Caco-2 (cell line): ENCODE data around the gene IL27RA. TPM values are rescaled to one million over a fixed set of nuclear protein-coding genes. Genes with fewer than 3 reads are reported as not detected.
A peak's percentile ranks its signal among the peaks of the same experiment; 100 is the strongest.

Experiments used
- BruUV-seq: library from RNA; stranded (reverse); fragments of 400-500 nt; replicated peaks from 2 replicates; lab custom pipeline; 2021; lab: Mats Ljungman, UMichigan
- CTCF ChIA-PET: fragments of 300-600 bp; sonication (Branson Sonifier 250); formaldehyde crosslinking; loops from one replicate; lab custom pipeline; 2022; ENCODE audit warnings: antibody characterized with exemption; lab: Charles Lee
- POLR2A ChIA-PET: fragments of 300-600 bp; sonication (Branson Sonifier 250); formaldehyde crosslinking; loops from one replicate; lab custom pipeline; 2022; ENCODE audit warnings: antibody characterized with exemption; lab: Charles Lee
- DNase-seq, 2 experiments: peaks; one replicate each; pipeline versions ENCODE4 v3.0.0 to v3.0.0-alpha.2; 2020 to 2022
- H3K27me3 ChIP-seq: replicated peaks from 2 replicates; pipeline ENCODE4 v1.6.0; 2011; ENCODE audit warnings: low read length; ENCODE audit not compliant: control insufficient read depth, insufficient read depth
- H3K36me3 ChIP-seq: 2 replicates; pipeline ENCODE4 v1.5.1; 2011; ENCODE audit warnings: low read length; ENCODE audit not compliant: control insufficient read depth, insufficient read depth
- H3K4me1 ChIP-seq: fragments of 250-450 bp; sonication (Bioruptor Pico); 2 replicates; pipeline ENCODE4 v1.5.1; 2020; ENCODE audit warnings: mild to moderate bottlenecking
- H3K4me3 ChIP-seq: 2 replicates; pipeline ENCODE4 v1.5.1; 2011; ENCODE audit warnings: low read depth, mild to moderate bottlenecking, control low read depth, low read length
- H3K9me3 ChIP-seq: fragments of 250-450 bp; sonication (Bioruptor Pico); 2 replicates; pipeline ENCODE4 v1.5.1; 2020; ENCODE audit warnings: mild to moderate bottlenecking, moderate library complexity
- H3K27ac Mint-ChIP-seq: one replicate; pipeline ENCODE4 v1.8.0; 2022; ENCODE audit warnings: mixed read lengths; ENCODE audit not compliant: unreplicated experiment
- H3K27me3 Mint-ChIP-seq: one replicate; pipeline ENCODE4 v1.8.0; 2022; ENCODE audit warnings: mixed read lengths; ENCODE audit not compliant: insufficient read depth, unreplicated experiment
- H3K36me3 Mint-ChIP-seq: one replicate; pipeline ENCODE4 v1.8.0; 2022; ENCODE audit warnings: mild to moderate bottlenecking, mixed read lengths; ENCODE audit not compliant: insufficient read depth, unreplicated experiment
- H3K4me1 Mint-ChIP-seq: one replicate; pipeline ENCODE4 v1.8.0; 2022; ENCODE audit warnings: low read depth, mixed read lengths; ENCODE audit not compliant: unreplicated experiment
- H3K4me3 Mint-ChIP-seq: one replicate; pipeline ENCODE4 v1.8.0; 2022; ENCODE audit warnings: mild to moderate bottlenecking, moderate library complexity, mixed read lengths; ENCODE audit not compliant: unreplicated experiment
- H3K9me3 Mint-ChIP-seq: one replicate; pipeline ENCODE4 v1.8.0; 2022; ENCODE audit warnings: mixed read lengths; ENCODE audit not compliant: unreplicated experiment
- intact Hi-C: fragments of 100-400 bp; cut with micrococcal nuclease; formaldehyde crosslinking; loops from one replicate; pipeline ENCODE4 v1.10.0; 2022; ENCODE audit not compliant: unreplicated experiment
- total RNA-seq: library from RNA; stranded (reverse); gene quantifications from 2 replicates; pipeline ENCODE4 v1.2.3, GENCODE V29; 2022
- TF ChIP-seq, protein P1 (sequence below), 2 experiments: fragments of 200-600 bp in 1 of 2; IDR thresholded peaks; 1 replicate in 1 of 2; 2 replicates in 1 of 2; pipeline versions ENCODE4 v1.5.1 to v1.8.0; 2011 to 2022; ENCODE audit warnings: antibody characterized with exemption in 1 of 2, control low read depth in 1 of 2, inconsistent platforms in 1 of 2, low read depth in 1 of 2, low read length in 1 of 2, mild to moderate bottlenecking in 1 of 2, moderate library complexity in 1 of 2; ENCODE audit not compliant: insufficient read depth in 1 of 2, severe bottlenecking in 1 of 2, unreplicated experiment in 1 of 2

The IL27RA gene
- total RNA-seq, 1 experiment from 2014 or later = 4.7 TPM

DNA sequence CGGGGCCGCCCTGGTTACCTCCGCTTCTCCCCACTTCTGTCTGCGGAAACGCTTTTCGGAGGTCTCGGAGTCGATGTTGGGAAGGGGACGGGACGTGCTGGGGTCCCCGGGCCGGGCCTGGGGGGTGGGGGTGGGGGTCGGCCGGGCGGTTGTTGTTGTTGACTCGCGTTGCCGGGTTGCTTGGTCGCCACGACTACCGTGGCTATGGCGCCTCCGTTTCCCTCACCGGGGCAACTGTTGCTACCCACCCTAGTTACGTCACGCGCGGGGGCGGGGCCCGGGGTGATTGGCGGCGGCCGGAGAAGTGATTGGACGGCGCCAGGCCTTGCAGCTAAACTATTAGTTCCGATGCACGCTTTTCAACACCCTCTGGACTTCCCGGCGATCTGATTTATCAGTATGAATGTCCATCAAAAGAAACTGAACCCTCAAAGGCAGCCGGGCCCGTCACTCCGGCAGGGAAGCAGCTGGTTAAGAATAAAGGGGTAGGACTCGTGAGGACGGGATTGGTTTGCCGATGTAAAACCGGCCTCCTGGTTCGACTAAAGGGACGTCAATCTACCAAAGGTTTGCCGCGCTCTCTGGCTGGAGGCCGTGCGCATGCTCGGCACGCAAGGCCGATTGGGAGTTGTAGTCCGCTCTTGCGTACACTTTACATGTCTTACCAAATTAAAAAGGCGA, 25.3 kb upstream of the IL27RA start, which contains the start of gene RFX1:
Gene RFX1 (minus strand): TSS at position 236 of the 681 bp plus-strand sequence. CDS start 12,477 bp downstream, outside the sequence.
- peak; percentile 99 for DNase-seq
- Histone ChIP-seq H3K36me3 (no peaks in the 10 kb centered on the region), H3K27me3 (no peaks in the 10 kb centered on the region), H3K4me1 (no peaks in the 10 kb centered on the region), H3K9me3 (no peaks in the 10 kb centered on the region), H3K4me3 (peak within 1 kb of the TSS; percentile 93)
- intact Hi-C loops = loop anchor here (1.0 to 5.0 kb wide), 2 partner anchors 28 to 501 kb away; no protein-coding TSS in a partner anchor
- CTCF ChIA-PET = interaction anchor here (0.6 to 1.1 kb wide), 3 partner anchors 25 to 130 kb away, joined by 3 to 7 read pairs (median 4); partner anchors contain the start of genes ASF1B and IL27RA
- no peaks in the 10 kb centered on the region for H3K27me3 Mint-ChIP-seq
- H3K4me1 Mint-ChIP-seq = no peaks in the 10 kb centered on the region
- TF ChIP-seq, protein P1, sequence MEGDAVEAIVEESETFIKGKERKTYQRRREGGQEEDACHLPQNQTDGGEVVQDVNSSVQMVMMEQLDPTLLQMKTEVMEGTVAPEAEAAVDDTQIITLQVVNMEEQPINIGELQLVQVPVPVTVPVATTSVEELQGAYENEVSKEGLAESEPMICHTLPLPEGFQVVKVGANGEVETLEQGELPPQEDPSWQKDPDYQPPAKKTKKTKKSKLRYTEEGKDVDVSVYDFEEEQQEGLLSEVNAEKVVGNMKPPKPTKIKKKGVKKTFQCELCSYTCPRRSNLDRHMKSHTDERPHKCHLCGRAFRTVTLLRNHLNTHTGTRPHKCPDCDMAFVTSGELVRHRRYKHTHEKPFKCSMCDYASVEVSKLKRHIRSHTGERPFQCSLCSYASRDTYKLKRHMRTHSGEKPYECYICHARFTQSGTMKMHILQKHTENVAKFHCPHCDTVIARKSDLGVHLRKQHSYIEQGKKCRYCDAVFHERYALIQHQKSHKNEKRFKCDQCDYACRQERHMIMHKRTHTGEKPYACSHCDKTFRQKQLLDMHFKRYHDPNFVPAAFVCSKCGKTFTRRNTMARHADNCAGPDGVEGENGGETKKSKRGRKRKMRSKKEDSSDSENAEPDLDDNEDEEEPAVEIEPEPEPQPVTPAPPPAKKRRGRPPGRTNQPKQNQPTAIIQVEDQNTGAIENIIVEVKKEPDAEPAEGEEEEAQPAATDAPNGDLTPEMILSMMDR (IDR thresholded peaks at IDR 0.05; ENCODE audit: insufficient read depth in 1 of 2, low read depth in 1 of 2, low read length in 1 of 2, severe bottlenecking in 1 of 2, unreplicated experiment in 1 of 2) = no peak
- H3K36me3 Mint-ChIP-seq = peaks cover 25% of the 10 kb centered on the region
- no peaks in the 10 kb centered on the region for H3K9me3 Mint-ChIP-seq
- peak within 1 kb of the TSS; percentile 98 for H3K27ac Mint-ChIP-seq
- POLR2A ChIA-PET = interaction anchor here (0.5 to 1.4 kb wide), 8 partner anchors 26 to 270 kb away, joined by 3 to 12 read pairs (median 3); partner anchors contain the start of genes ASF1B and IL27RA
- H3K4me3 Mint-ChIP-seq = peak within 1 kb of the TSS; percentile 84
- no TSS peak for BruUV-seq

DNA sequence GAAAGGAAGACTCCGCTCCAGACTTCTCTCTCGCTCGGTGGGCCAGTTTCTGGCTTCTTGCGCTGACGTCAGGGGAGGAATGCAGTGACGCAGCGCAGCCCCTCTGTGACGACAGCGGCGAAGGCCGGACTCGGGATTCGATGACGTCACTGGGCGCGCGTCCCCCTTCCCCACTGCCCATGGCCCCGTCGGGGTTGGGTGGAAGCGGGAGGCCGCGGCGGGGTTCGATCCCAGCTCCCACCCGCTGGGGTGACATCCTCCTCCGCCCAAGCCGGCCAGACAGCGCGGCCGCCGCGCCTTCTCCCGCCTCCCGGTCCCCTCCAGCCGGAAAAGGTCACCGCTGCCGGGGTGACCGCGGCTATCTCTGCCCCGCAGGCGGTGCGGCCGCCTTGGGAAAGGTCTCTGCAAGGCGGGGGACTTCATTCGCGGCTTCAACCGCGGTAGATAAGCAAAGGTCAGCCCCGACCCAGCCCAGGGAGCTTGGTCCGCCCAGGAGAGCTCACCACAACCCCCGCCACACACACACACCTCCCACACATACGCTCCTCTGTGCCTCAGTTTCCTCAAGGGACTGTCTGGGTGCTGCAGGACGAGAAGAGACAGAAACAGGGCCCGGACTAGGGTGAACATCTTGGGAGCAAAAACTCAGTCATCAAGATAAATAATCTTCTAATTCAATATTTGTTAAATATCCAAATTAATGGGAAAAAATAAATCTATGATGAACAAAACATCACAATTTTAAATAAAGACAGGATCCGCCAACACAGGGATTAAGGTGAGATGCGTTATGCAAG, 24.6 kb upstream of the IL27RA start:
- Histone ChIP-seq H3K9me3 (no peaks in the 10 kb centered on the region), H3K36me3 (no peaks in the 10 kb centered on the region), H3K4me1 (no peaks in the 10 kb centered on the region), H3K4me3 (peak overlapping the region; percentile 93), H3K27me3 (no peaks in the 10 kb centered on the region)
- no peaks in the 10 kb centered on the region for H3K9me3 Mint-ChIP-seq
- peaks cover 25% of the 10 kb centered on the region for H3K36me3 Mint-ChIP-seq
- POLR2A ChIA-PET = interaction anchor here (0.5 to 1.4 kb wide), 6 partner anchors 25 to 129 kb away, joined by 3 to 12 read pairs (median 3); partner anchors contain the start of genes ASF1B and IL27RA
- CTCF ChIA-PET = interaction anchor here (0.7 to 1.1 kb wide), 2 partner anchors 25 to 130 kb away, joined by 4 to 7 read pairs; partner anchors contain the start of genes ASF1B and IL27RA
- H3K27me3 Mint-ChIP-seq = no peaks in the 10 kb centered on the region
- DNase-seq = peak in 1 of 2 experiments; percentile 90
- H3K27ac Mint-ChIP-seq = peak overlapping the region; percentile 98
- TF ChIP-seq, protein P1 (IDR thresholded peaks at IDR 0.05; ENCODE audit: insufficient read depth in 1 of 2, low read depth in 1 of 2, low read length in 1 of 2, severe bottlenecking in 1 of 2, unreplicated experiment in 1 of 2) = no peak
- intact Hi-C loops = loop anchor here (1.0 to 5.0 kb wide), 2 partner anchors 29 to 500 kb away; no protein-coding TSS in a partner anchor
- H3K4me3 Mint-ChIP-seq = peak overlapping the region; percentile 84
- no peaks in the 10 kb centered on the region for H3K4me1 Mint-ChIP-seq
- TSS peak; percentile 85 for BruUV-seq

DNA sequence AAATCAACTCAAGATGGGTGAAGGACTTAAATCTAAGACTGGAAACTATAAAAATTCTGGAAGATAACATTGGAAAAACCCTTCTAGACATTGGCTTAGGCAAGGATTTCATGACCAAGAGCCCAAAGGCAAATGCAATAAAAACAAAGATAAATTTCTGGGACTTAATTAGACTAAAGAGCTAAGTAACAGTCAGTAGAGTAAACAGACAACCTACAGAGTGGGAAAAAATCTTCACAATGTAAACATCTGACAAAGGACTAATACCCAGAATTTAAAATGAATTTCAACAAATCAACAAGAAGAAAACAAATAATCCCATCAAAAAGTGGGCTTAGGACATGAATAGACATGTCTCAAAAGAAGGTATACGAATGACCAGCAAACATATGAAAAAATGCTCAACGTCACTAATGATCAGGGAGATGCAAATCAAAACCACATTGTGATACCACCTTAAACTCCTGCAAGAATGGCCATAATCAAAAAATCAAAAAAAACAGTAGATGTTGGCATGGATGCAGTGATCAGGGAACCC, 19.1 kb upstream of the IL27RA start:
- Mint-ChIP-seq H3K36me3 (no peaks in the 10 kb centered on the region), H3K4me3 (no peak overlapping the region), H3K27me3 (no peaks in the 10 kb centered on the region), H3K9me3 (no peaks in the 10 kb centered on the region), H3K27ac (no peak overlapping the region), H3K4me1 (peaks cover under 1% of the 10 kb centered on the region)
- TF ChIP-seq, protein P1 (IDR thresholded peaks at IDR 0.05; ENCODE audit: insufficient read depth in 1 of 2, low read depth in 1 of 2, low read length in 1 of 2, severe bottlenecking in 1 of 2, unreplicated experiment in 1 of 2) = no peak
- Histone ChIP-seq H3K4me1 (no peaks in the 10 kb centered on the region), H3K4me3 (no peak overlapping the region), H3K27me3 (no peaks in the 10 kb centered on the region), H3K36me3 (no peaks in the 10 kb centered on the region), H3K9me3 (no peaks in the 10 kb centered on the region)
- ChIA-PET CTCF (no interaction called here), POLR2A (no interaction called here)
- DNase-seq = no peak
- BruUV-seq = no TSS peak
- intact Hi-C loops = no loop called here
